IMR-90 (cell line): ENCODE results near the gene HS2ST1. TPM values are rescaled to one million over a fixed set of nuclear protein-coding genes. Genes with fewer than 3 reads are reported as not detected.

Source experiments
- ATAC-seq: fragments of 200-7000 bp; cut with Tn5 transposase; 2 replicates; pipeline ENCODE4 v1.9.1; 2020; ENCODE audit warnings: low read depth, mild to moderate bottlenecking, moderate library complexity
- BruUV-seq: library from RNA; stranded (reverse); fragments of 400-500 nt; replicated peaks from 2 replicates; lab custom pipeline; 2021; lab: Mats Ljungman, UMichigan
- CTCF ChIA-PET: fragments of 300-600 bp; formaldehyde crosslinking; extraction: SDS; loops from one replicate; lab custom pipeline; 2021; ENCODE audit warnings: antibody characterized with exemption; lab: Yijun Ruan, JAX
- POLR2A ChIA-PET: fragments of 300-600 bp; sonication (Branson Sonifier 250); formaldehyde crosslinking; loops from one replicate; lab custom pipeline; 2022; ENCODE audit warnings: antibody characterized with exemption; ENCODE audit not compliant: unreplicated experiment; lab: Charles Lee
- DNase-seq: peaks from one replicate; pipeline ENCODE4 v3.0.0; 2013
- H2AFZ ChIP-seq: replicated peaks from 2 replicates; pipeline ENCODE3; 2013; ENCODE audit warnings: low read length, mild to moderate bottlenecking; ENCODE audit not compliant: poor library complexity
- H2AK5ac ChIP-seq: 2 replicates; pipeline ENCODE4 v1.6.1; 2013; ENCODE audit warnings: low read depth, low read length, inconsistent platforms
- H2AK9ac ChIP-seq: replicated peaks from 2 replicates; pipeline ENCODE3; 2013; ENCODE audit warnings: mild to moderate bottlenecking, low read depth, low read length, moderate library complexity; ENCODE audit not compliant: poor library complexity
- H2BK120ac ChIP-seq: 2 replicates; pipeline ENCODE4 v1.6.1; 2013; ENCODE audit warnings: low read depth, low read length, inconsistent platforms
- H2BK15ac ChIP-seq: 3 replicates; pipeline ENCODE4 v1.6.1; 2013; ENCODE audit warnings: low read depth, low read length, inconsistent platforms
- H2BK20ac ChIP-seq: 2 replicates; pipeline ENCODE4 v1.6.1; 2013; ENCODE audit warnings: low read depth, mild to moderate bottlenecking, inconsistent platforms, low read length, moderate library complexity
- H2BK5ac ChIP-seq: 2 replicates; pipeline ENCODE4 v1.6.1; 2013; ENCODE audit warnings: mild to moderate bottlenecking, low read depth, low read length, inconsistent platforms; ENCODE audit not compliant: poor library complexity, severe bottlenecking
- H3K14ac ChIP-seq: replicated peaks from 2 replicates; pipeline ENCODE4 v1.6.1; 2013; ENCODE audit warnings: low read depth, low read length, inconsistent platforms
- H3K18ac ChIP-seq: 2 replicates; pipeline ENCODE4 v1.6.1; 2013; ENCODE audit warnings: low read depth, low read length, control low read depth
- H3K23ac ChIP-seq: 2 replicates; pipeline ENCODE4 v1.6.1; 2013; ENCODE audit warnings: low read depth, low read length, inconsistent platforms
- H3K27ac ChIP-seq: 2 replicates; pipeline ENCODE4 v1.5.1; 2013; ENCODE audit warnings: mild to moderate bottlenecking, control low read depth, low read length; ENCODE audit not compliant: insufficient read depth
- H3K27me3 ChIP-seq: 2 replicates; pipeline ENCODE4 v1.6.1; 2013; ENCODE audit warnings: low read length; ENCODE audit not compliant: control insufficient read depth, insufficient read depth
- H3K36me3 ChIP-seq: 2 replicates; pipeline ENCODE4 v1.6.1; 2013; ENCODE audit warnings: low read length, mixed read lengths; ENCODE audit not compliant: control insufficient read depth, insufficient read depth
- H3K4ac ChIP-seq: 2 replicates; pipeline ENCODE4 v1.6.1; 2013; ENCODE audit warnings: low read depth, low read length, inconsistent platforms
- H3K4me1 ChIP-seq: 2 replicates; pipeline ENCODE4 v1.6.1; 2013; ENCODE audit warnings: low read length, mixed read lengths; ENCODE audit not compliant: control insufficient read depth, insufficient read depth
- H3K4me2 ChIP-seq: 2 replicates; pipeline ENCODE4 v1.6.1; 2013; ENCODE audit warnings: low read depth, mild to moderate bottlenecking, control low read depth, low read length, moderate library complexity
- H3K4me3 ChIP-seq: 2 replicates; pipeline ENCODE4 v1.5.1; 2013; ENCODE audit warnings: low read depth, mild to moderate bottlenecking, control low read depth, low read length, moderate library complexity; ENCODE audit not compliant: insufficient read depth
- H3K56ac ChIP-seq: 2 replicates; pipeline ENCODE4 v1.6.1; 2013; ENCODE audit warnings: low read length, inconsistent platforms; ENCODE audit not compliant: insufficient read depth; ENCODE audit errors: extremely low read depth
- H3K79me1 ChIP-seq, 2 experiments: 2 replicates each; pipeline ENCODE4 v1.6.1; 2013; ENCODE audit warnings: low read length in 2 of 2, inconsistent platforms in 1 of 2, low read depth in 1 of 2
- H3K9ac ChIP-seq: 2 replicates; pipeline ENCODE4 v1.6.1; 2013; ENCODE audit warnings: low read depth, low read length, control low read depth
- H3K9me1 ChIP-seq: 2 replicates; pipeline ENCODE4 v1.6.1; 2013; ENCODE audit warnings: low read length, inconsistent platforms; ENCODE audit not compliant: insufficient read depth
- H3K9me3 ChIP-seq: 2 replicates; pipeline ENCODE4 v1.6.1; 2013; ENCODE audit warnings: low read length; ENCODE audit not compliant: control insufficient read depth, insufficient read depth
- H4K20me1 ChIP-seq: 2 replicates; pipeline ENCODE4 v1.6.1; 2013; ENCODE audit warnings: low read length, inconsistent platforms; ENCODE audit not compliant: insufficient read depth
- H4K5ac ChIP-seq: 2 replicates; pipeline ENCODE4 v1.6.1; 2013; ENCODE audit warnings: mild to moderate bottlenecking, low read depth, low read length, control low read depth
- H4K8ac ChIP-seq, 2 experiments: 2 replicates each; pipeline ENCODE4 v1.6.1; 2013; ENCODE audit warnings: low read depth in 2 of 2, low read length in 2 of 2, control low read depth in 1 of 2, inconsistent platforms in 1 of 2
- H4K91ac ChIP-seq: 2 replicates; pipeline ENCODE4 v1.6.1; 2013; ENCODE audit warnings: low read depth, low read length, inconsistent platforms; ENCODE audit not compliant: insufficient read depth
- CEBPB ChIP-seq: IDR thresholded peaks from 2 replicates; pipeline ENCODE4 v1.6.1; 2012; ENCODE audit warnings: low read depth, low read length, improper control_type of control experiment
- FOS ChIP-seq: fragments of 150-350 bp; IDR thresholded peaks from 2 replicates; pipeline ENCODE4 v1.6.1; 2016; ENCODE audit warnings: low read depth, low read length
- MAFK ChIP-seq: IDR thresholded peaks from 2 replicates; pipeline ENCODE4 v1.6.1; 2012; ENCODE audit warnings: low read depth, low read length, improper control_type of control experiment
- MAZ ChIP-seq: IDR thresholded peaks from 2 replicates; pipeline ENCODE4 v1.6.1; 2012; ENCODE audit warnings: low read depth, mild to moderate bottlenecking, low read length, improper control_type of control experiment, moderate library complexity, borderline replicate concordance
- RFX5 ChIP-seq: IDR thresholded peaks from 2 replicates; pipeline ENCODE4 v1.8.0; 2012; ENCODE audit warnings: low read depth, mild to moderate bottlenecking, low read length, moderate library complexity
- dilution Hi-C: fragments of 300-500 bp; cut with HindIII; formaldehyde crosslinking; loops from one replicate; pipeline ENCODE4 v1.14.3; 2018; ENCODE audit warnings: low sequenced_read_pairs; ENCODE audit not compliant: unreplicated experiment
- in situ Hi-C: fragments of 300-500 bp; cut with MboI; formaldehyde crosslinking; loops from 3 replicates; pipeline ENCODE4 v1.14.3; 2019; ENCODE audit warnings: low sequenced_read_pairs, inconsistent platforms, mixed read lengths
- intact Hi-C: fragments of 100-400 bp; cut with micrococcal nuclease; formaldehyde crosslinking; loops from 2 replicates; pipeline ENCODE4 v1.10.0; 2022
- polyA plus RNA-seq, 3 experiments: library from polyadenylated mRNA; depleted of rRNA; stranded (reverse); fragments of >200 nt; gene quantifications; 2 replicates each; pipeline ENCODE4 v1.2.3, GENCODE V29; 2012; ENCODE audit warnings: low replicate concordance in 1 of 3
- total RNA-seq: library from RNA; depleted of rRNA; stranded (reverse); fragments of >200 nt; gene quantifications from 2 replicates; pipeline ENCODE4 v1.2.3, GENCODE V29; 2012
- TF ChIP-seq, protein P1 (sequence below): conservative IDR thresholded peaks from 2 replicates; pipeline ENCODE4 v1.5.1; 2012; ENCODE audit warnings: mild to moderate bottlenecking, low read depth, low read length, improper control_type of control experiment
- TF ChIP-seq, protein P2 (sequence below): fragments of 150-350 bp; IDR thresholded peaks from 2 replicates; pipeline ENCODE4 v1.6.1; 2016; ENCODE audit warnings: low read depth, mild to moderate bottlenecking, low read length, moderate library complexity, borderline replicate concordance

HS2ST1 gene
- total and polyA plus RNA-seq, 2 of the 4 experiments (the other 2 are of a cell fraction) = 7.8 to 13.1 TPM

DNA sequence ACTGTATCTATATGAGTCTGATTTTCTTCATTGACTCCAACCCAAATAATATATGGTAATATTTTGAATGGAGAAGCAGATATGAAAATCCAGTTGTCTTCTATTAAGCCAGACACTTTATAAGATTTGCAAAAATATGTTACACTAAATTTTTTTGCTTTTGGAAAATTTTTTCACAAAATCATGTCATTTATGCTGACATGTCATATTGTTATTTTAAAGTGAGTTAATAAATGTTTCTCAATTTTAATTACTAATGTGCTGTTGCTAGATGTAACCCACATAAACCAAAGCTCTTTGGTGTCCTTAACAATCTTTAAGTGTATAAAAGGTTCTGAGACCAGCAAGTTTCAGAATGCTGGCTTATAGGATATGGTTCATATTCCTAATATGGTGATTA is 142.5 kb downstream of the HS2ST1 start:
- Histone ChIP-seq H3K4me2 (no peak overlapping the region), H3K14ac (no peak overlapping the region), H4K91ac (no peak overlapping the region), H2BK5ac (no peak overlapping the region), H2AK9ac (no peak overlapping the region), H3K4ac (no peak overlapping the region), H3K18ac (no peak overlapping the region), H3K4me3 (no peak overlapping the region), H4K8ac (no peak overlapping the region), H2BK20ac (no peak overlapping the region), H3K36me3 (no peaks in the 10 kb centered on the region), H3K9me3 (no peaks in the 10 kb centered on the region), H3K9me1 (0 out of 2 replicates have a peak, but pooled peaks cover under 1% of the 10 kb centered on the region), H4K5ac (no peak overlapping the region), H2AK5ac (no peak overlapping the region), H4K20me1 (no peaks in the 10 kb centered on the region), H3K79me1 (peaks cover 0 to 4% of the 10 kb centered on the region in 2 experiments; a peak in 1 of 4 replicates), H3K27me3 (no peaks in the 10 kb centered on the region), H2BK120ac (no peak overlapping the region), H3K56ac (no peak overlapping the region), H3K4me1 (no peaks in the 10 kb centered on the region), H2AFZ (no peak overlapping the region), H3K23ac (no peak overlapping the region), H2BK15ac (no peak overlapping the region), H3K27ac (no peak overlapping the region), H3K9ac (no peak overlapping the region)
- in situ Hi-C loops = no loop called here
- no TSS peak for BruUV-seq
- POLR2A ChIA-PET = no interaction called here
- no peak for DNase-seq
- intact Hi-C loops = no loop called here
- TF ChIP-seq, protein P1, sequence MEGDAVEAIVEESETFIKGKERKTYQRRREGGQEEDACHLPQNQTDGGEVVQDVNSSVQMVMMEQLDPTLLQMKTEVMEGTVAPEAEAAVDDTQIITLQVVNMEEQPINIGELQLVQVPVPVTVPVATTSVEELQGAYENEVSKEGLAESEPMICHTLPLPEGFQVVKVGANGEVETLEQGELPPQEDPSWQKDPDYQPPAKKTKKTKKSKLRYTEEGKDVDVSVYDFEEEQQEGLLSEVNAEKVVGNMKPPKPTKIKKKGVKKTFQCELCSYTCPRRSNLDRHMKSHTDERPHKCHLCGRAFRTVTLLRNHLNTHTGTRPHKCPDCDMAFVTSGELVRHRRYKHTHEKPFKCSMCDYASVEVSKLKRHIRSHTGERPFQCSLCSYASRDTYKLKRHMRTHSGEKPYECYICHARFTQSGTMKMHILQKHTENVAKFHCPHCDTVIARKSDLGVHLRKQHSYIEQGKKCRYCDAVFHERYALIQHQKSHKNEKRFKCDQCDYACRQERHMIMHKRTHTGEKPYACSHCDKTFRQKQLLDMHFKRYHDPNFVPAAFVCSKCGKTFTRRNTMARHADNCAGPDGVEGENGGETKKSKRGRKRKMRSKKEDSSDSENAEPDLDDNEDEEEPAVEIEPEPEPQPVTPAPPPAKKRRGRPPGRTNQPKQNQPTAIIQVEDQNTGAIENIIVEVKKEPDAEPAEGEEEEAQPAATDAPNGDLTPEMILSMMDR = no peak
- TF ChIP-seq MAFK = peak; percentile 91
- TF ChIP-seq FOS = no peak
- TF ChIP-seq MAZ = no peak
- TF ChIP-seq, protein P2, sequence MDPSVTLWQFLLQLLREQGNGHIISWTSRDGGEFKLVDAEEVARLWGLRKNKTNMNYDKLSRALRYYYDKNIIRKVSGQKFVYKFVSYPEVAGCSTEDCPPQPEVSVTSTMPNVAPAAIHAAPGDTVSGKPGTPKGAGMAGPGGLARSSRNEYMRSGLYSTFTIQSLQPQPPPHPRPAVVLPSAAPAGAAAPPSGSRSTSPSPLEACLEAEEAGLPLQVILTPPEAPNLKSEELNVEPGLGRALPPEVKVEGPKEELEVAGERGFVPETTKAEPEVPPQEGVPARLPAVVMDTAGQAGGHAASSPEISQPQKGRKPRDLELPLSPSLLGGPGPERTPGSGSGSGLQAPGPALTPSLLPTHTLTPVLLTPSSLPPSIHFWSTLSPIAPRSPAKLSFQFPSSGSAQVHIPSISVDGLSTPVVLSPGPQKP = no peak
- TF ChIP-seq RFX5 = no peak
- no peak for TF ChIP-seq CEBPB
- no peak for ATAC-seq
- CTCF ChIA-PET = no interaction called here
- dilution Hi-C loops = no loop called here
